ENCODE results near the gene PACS1. TPM values are rescaled to one million over a fixed set of nuclear protein-coding genes. Genes with fewer than 3 reads are reported as not detected.
A peak's percentile ranks its signal among the peaks of the same experiment; 100 is the strongest.

The PACS1 gene
- total RNA-seq, 6 experiments from 2014 or later = 5.8 to 23.7 (median 12.5) TPM

- ATAC-seq (no peak), DNase-seq (peak in 2 of 3 donors; percentile 40 to 43)
- TF ChIP-seq POLR2A (IDR thresholded peaks at IDR 0.05) (no peak), CTCF (IDR thresholded peaks at IDR 0.05) (no peak)
- Histone ChIP-seq H3K36me3 (no peaks in the 10 kb centered on the region), H3K27me3 (no peaks in the 10 kb centered on the region), H3K9me3 (no peaks in the 10 kb centered on the region), H3K4me3 (no peak overlapping the region), H3K27ac (no peak overlapping the region), H3K4me1 (no peaks in the 10 kb centered on the region)
- 95% methylated on average over 13 of the region's 13 CpGs for WGBS (ENCODE audit: insufficient coverage, low coverage, low lambda C conversion rate, missing lambda C conversion rate)
- intact Hi-C loops (cut with DNase I) = loop anchor here (10.0 kb wide), 1 partner anchor 64 kb away; the partner anchor contains the start of gene YIF1A (in 2 of the 2)
Measured at GRCh38 chr11:66221012-66221411, 150.9 kb downstream of the PACS1 start.

- ATAC-seq (peak in 1 of 4 donors; percentile 4), DNase-seq (peak in 2 of 3 donors; percentile 42 to 47)
- intact Hi-C loops (cut with DNase I) = loop anchor here (10.0 kb wide), 1 partner anchor 63 kb away; the partner anchor contains the start of gene YIF1A (in 2 of the 2)
- no peak overlapping the region for H3K4me3 ChIP-seq
- no peaks in the 10 kb centered on the region for H3K4me1 ChIP-seq
- 65% methylated on average over 7 of the region's 9 CpGs for WGBS (ENCODE audit: insufficient coverage, low coverage, low lambda C conversion rate, missing lambda C conversion rate)
- no peaks in the 10 kb centered on the region for H3K9me3 ChIP-seq
- no peak for TF ChIP-seq CTCF (IDR thresholded peaks at IDR 0.05)
- TF ChIP-seq POLR2A (IDR thresholded peaks at IDR 0.05) = no peak
- H3K27ac ChIP-seq = no peak overlapping the region
- H3K27me3 ChIP-seq = no peaks in the 10 kb centered on the region
- no peaks in the 10 kb centered on the region for H3K36me3 ChIP-seq
Measured at GRCh38 chr11:66221726-66222236, 151.7 kb downstream of the PACS1 start.

- Histone ChIP-seq H3K27ac (no peak overlapping the region), H3K4me1 (no peaks in the 10 kb centered on the region), H3K27me3 (no peaks in the 10 kb centered on the region), H3K36me3 (no peaks in the 10 kb centered on the region), H3K9me3 (no peaks in the 10 kb centered on the region), H3K4me3 (no peak overlapping the region)
- peak; percentile 90 to 93 (median 92) for DNase-seq
- peak; percentile 99 to 100 (median 100) for ATAC-seq
- WGBS (ENCODE audit: insufficient coverage, low coverage, low lambda C conversion rate, missing lambda C conversion rate) = 17% methylated on average over 9 of the region's 21 CpGs
- intact Hi-C loops (cut with DNase I) = loop anchor here (10.0 kb wide), 1 partner anchor 62 kb away; the partner anchor contains the start of gene YIF1A (in 2 of the 2)
- peak; percentile 98 to 99 (median 99) for TF ChIP-seq CTCF (IDR thresholded peaks at IDR 0.05)
- TF ChIP-seq POLR2A (IDR thresholded peaks at IDR 0.05) = no peak
Measured at GRCh38 chr11:66222358-66223149, 152.5 kb downstream of the PACS1 start.

GRCh38 chr11:66224226-66224855 lies 154.3 kb downstream of the PACS1 start:
- Histone ChIP-seq H3K4me1 (no peaks in the 10 kb centered on the region), H3K4me3 (no peak overlapping the region), H3K27me3 (no peaks in the 10 kb centered on the region), H3K9me3 (no peaks in the 10 kb centered on the region), H3K36me3 (peaks cover 0 to 5% (median 0%) of the 10 kb centered on the region in 4 donors), H3K27ac (no peak overlapping the region)
- TF ChIP-seq POLR2A (IDR thresholded peaks at IDR 0.05) = no peak
- no peak for TF ChIP-seq CTCF (IDR thresholded peaks at IDR 0.05)
- intact Hi-C loops (cut with DNase I) = loop anchor here (10.0 kb wide), 1 partner anchor 60 kb away; the partner anchor contains the start of gene YIF1A (in 2 of the 2)
- DNase-seq (no peak), ATAC-seq (no peak)
- WGBS (ENCODE audit: insufficient coverage, low coverage, low lambda C conversion rate, missing lambda C conversion rate) = 88% methylated on average over 8 of the region's 10 CpGs

Measured in right lobe of liver (tissue), 6 donors.